Fibroblast of lung (primary cell): ENCODE measurements around the gene HTT-AS.

Experiments used
- EZH2 ChIP-seq: IDR thresholded peaks from 2 replicates; pipeline ENCODE4 v1.5.1; 2012; ENCODE audit warnings: low read length, control low read depth, mild to moderate bottlenecking; ENCODE audit errors: missing control alignments
- TF ChIP-seq, protein P1 (sequence below), 2 donors: IDR thresholded peaks in 1 of 2; conservative IDR thresholded peaks in 1 of 2; 1 replicate in 1 of 2; 2 replicates in 1 of 2; pipeline ENCODE4 v1.5.1; 2011 to 2012; ENCODE audit warnings: low read length in 2 of 2, control low read depth in 1 of 2, inconsistent platforms in 1 of 2, low read depth in 1 of 2, mild to moderate bottlenecking in 1 of 2

DNA sequence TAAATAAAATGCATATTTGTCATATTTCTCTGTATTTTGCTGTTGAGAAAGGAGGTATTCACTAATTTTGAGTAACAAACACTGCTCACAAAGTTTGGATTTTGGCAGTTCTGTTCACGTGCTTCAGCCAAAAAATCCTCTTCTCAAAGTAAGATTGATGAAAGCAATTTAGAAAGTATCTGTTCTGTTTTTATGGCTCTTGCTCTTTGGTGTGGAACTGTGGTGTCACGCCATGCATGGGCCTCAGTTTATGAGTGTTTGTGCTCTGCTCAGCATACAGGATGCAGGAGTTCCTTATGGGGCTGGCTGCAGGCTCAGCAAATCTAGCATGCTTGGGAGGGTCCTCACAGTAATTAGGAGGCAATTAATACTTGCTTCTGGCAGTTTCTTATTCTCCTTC is 3.5 kb upstream of the HTT-AS start:
- TF ChIP-seq, protein P1, sequence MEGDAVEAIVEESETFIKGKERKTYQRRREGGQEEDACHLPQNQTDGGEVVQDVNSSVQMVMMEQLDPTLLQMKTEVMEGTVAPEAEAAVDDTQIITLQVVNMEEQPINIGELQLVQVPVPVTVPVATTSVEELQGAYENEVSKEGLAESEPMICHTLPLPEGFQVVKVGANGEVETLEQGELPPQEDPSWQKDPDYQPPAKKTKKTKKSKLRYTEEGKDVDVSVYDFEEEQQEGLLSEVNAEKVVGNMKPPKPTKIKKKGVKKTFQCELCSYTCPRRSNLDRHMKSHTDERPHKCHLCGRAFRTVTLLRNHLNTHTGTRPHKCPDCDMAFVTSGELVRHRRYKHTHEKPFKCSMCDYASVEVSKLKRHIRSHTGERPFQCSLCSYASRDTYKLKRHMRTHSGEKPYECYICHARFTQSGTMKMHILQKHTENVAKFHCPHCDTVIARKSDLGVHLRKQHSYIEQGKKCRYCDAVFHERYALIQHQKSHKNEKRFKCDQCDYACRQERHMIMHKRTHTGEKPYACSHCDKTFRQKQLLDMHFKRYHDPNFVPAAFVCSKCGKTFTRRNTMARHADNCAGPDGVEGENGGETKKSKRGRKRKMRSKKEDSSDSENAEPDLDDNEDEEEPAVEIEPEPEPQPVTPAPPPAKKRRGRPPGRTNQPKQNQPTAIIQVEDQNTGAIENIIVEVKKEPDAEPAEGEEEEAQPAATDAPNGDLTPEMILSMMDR (conservative IDR thresholded peaks at IDR 0.05 in 1 of 2, IDR thresholded peaks at IDR 0.05 in 1 of 2; ENCODE audit: low read depth in 1 of 2, low read length in 2 of 2): no peak
- no peak for TF ChIP-seq EZH2
